Stomach (tissue), 9 donors: Measurements from ENCODE around the gene EPHB1. TPM values are rescaled to one million over a fixed set of nuclear protein-coding genes. Genes with fewer than 3 reads are reported as not detected.

ENCODE experiments used
- DNase-seq, 2 donors: peaks; one replicate each; pipeline versions ENCODE4 v3.0.0 to v3.0.0-alpha.2; 2013 to 2019
- H3K27ac ChIP-seq, 5 donors: fragments of 200-600 bp in 4 of 5; sonication (generic) in 4 of 5; one replicate each; pipeline ENCODE4 v1.5.1; 2013 to 2019; ENCODE audit warnings: mild to moderate bottlenecking in 1 of 5, moderate library complexity in 1 of 5
- H3K27me3 ChIP-seq, 3 donors: fragments of 200-600 bp; sonication (generic); one replicate each; pipeline ENCODE4 v1.5.1; 2017 to 2019; ENCODE audit warnings: mixed run types in 1 of 3
- H3K36me3 ChIP-seq, 4 donors: fragments of 200-600 bp; sonication (generic); 1 replicate in 3 of 4; 2 replicates in 1 of 4; pipeline ENCODE4 v1.5.1; 2016 to 2019
- H3K4me1 ChIP-seq, 4 donors: fragments of 200-600 bp; sonication (generic); one replicate each; pipeline ENCODE4 v1.5.1; 2016 to 2019
- H3K4me3 ChIP-seq, 4 donors: fragments of 200-600 bp; sonication (generic) in 3 of 4; one replicate each; pipeline ENCODE4 v1.5.1; 2016 to 2019; ENCODE audit warnings: mild to moderate bottlenecking in 1 of 4
- H3K9me3 ChIP-seq, 4 donors: fragments of 200-600 bp; sonication (generic); one replicate each; pipeline ENCODE4 v1.5.1; 2016 to 2019
- CTCF ChIP-seq, 7 experiments: fragments of 450-650 bp in 4 of 7; fragments of 200-600 bp in 3 of 7; sonication (generic) in 3 of 7; IDR thresholded peaks; one replicate each; pipeline ENCODE4 v1.5.1; 2016 to 2019; ENCODE audit warnings: antibody characterized with exemption in 7 of 7, control low read depth in 2 of 7, mild to moderate bottlenecking in 1 of 7
- EP300 ChIP-seq: sonication (generic); formaldehyde crosslinking; IDR thresholded peaks from one replicate; pipeline ENCODE4 v1.6.1; 2017; ENCODE audit warnings: antibody characterized with exemption
- POLR2A ChIP-seq, 4 donors: fragments of 450-650 bp; IDR thresholded peaks; one replicate each; pipeline ENCODE4 v1.6.1; 2016; ENCODE audit warnings: antibody characterized with exemption in 4 of 4, control low read depth in 2 of 4, mild to moderate bottlenecking in 1 of 4, moderate library complexity in 1 of 4
- POLR2AphosphoS5 ChIP-seq, 3 donors: sonication (generic); formaldehyde crosslinking; IDR thresholded peaks; one replicate each; pipeline ENCODE4 v1.6.1; 2016; ENCODE audit warnings: antibody characterized with exemption in 3 of 3
- WGBS, 5 donors: extraction: QIAGEN DNeasy Blood & Tissue Kit in 3 of 5; methylation state at CpG; one replicate each; pipeline versions ENCODE4 v1.1.5 to v1.1.7; 2013 to 2018; 5-methylcytosine and 5-hydroxymethylcytosine counted together
- intact Hi-C: fragments of 100-400 bp; cut with DNase I; formaldehyde crosslinking; loops from one replicate; pipeline ENCODE4 v1.15.1; 2023; ENCODE audit warnings: low total_unique reads
- polyA plus RNA-seq, 3 donors: library from polyadenylated mRNA; stranded (reverse); fragments of 200-250 nt; gene quantifications; one replicate each; pipeline ENCODE4 v1.2.3, GENCODE V29; 2013
- total RNA-seq, 5 donors: library from RNA; depleted of rRNA; stranded (reverse); fragments of >200 nt; gene quantifications; one replicate each; pipeline versions ENCODE4 v1.1.0 to v1.2.3, GENCODE V29; 2014 to 2016
- donor health status: healthy with polysubstance abuse.
- donor health status: Bipolar disorder and iron deficiency.
- donor health status: healthy.

The EPHB1 gene
- total and polyA plus RNA-seq, 8 donors: 0.13 to 2.3 (median 1.0) TPM; not detected in 4

GRCh38 chr3:134839422-134839821 is 44.4 kb downstream of the EPHB1 start:
- Histone ChIP-seq H3K36me3 (no peaks in the 10 kb centered on the region), H3K27me3 (no peaks in the 10 kb centered on the region), H3K4me1 (no peaks in the 10 kb centered on the region), H3K4me3 (no peak overlapping the region), H3K27ac (no peak overlapping the region), H3K9me3 (peaks cover 0 to 13% (median 10%) of the 10 kb centered on the region in 4 donors)
- no peak for DNase-seq
- intact Hi-C loops: no loop called here
- TF ChIP-seq POLR2AphosphoS5 (IDR thresholded peaks at IDR 0.05) (no peak), POLR2A (IDR thresholded peaks at IDR 0.05) (no peak), CTCF (IDR thresholded peaks at IDR 0.05) (no peak), EP300 (no peak)
- 95 to 100% (median 96%) methylated on average over 3 of the region's 3 CpGs for WGBS, 5 donors

GRCh38 chr3:134839990-134840389 is 44.9 kb downstream of the EPHB1 start:
- DNase-seq: no peak
- H3K27ac ChIP-seq: no peak overlapping the region
- no peak for TF ChIP-seq EP300
- TF ChIP-seq POLR2AphosphoS5 (IDR thresholded peaks at IDR 0.05): no peak
- TF ChIP-seq CTCF (IDR thresholded peaks at IDR 0.05): no peak
- TF ChIP-seq POLR2A (IDR thresholded peaks at IDR 0.05): no peak
- no peaks in the 10 kb centered on the region for H3K36me3 ChIP-seq
- H3K27me3 ChIP-seq: no peaks in the 10 kb centered on the region
- H3K4me3 ChIP-seq: no peak overlapping the region
- peaks cover 0 to 14% (median 10%) of the 10 kb centered on the region in 4 donors for H3K9me3 ChIP-seq
- 58 to 71% (median 67%) methylated on average over 1 of the region's 1 CpG for WGBS, 5 donors
- intact Hi-C loops: no loop called here
- no peaks in the 10 kb centered on the region for H3K4me1 ChIP-seq

- Histone ChIP-seq H3K4me1 (no peaks in the 10 kb centered on the region), H3K9me3 (peaks cover 0 to 14% (median 10%) of the 10 kb centered on the region in 4 donors), H3K4me3 (no peak overlapping the region), H3K36me3 (no peaks in the 10 kb centered on the region), H3K27me3 (no peaks in the 10 kb centered on the region), H3K27ac (no peak overlapping the region)
- no peak for DNase-seq
- intact Hi-C loops: no loop called here
- TF ChIP-seq POLR2AphosphoS5 (IDR thresholded peaks at IDR 0.05) (no peak), CTCF (IDR thresholded peaks at IDR 0.05) (no peak), EP300 (no peak), POLR2A (IDR thresholded peaks at IDR 0.05) (no peak)
- WGBS, 5 donors: 58 to 66% (median 64%) methylated on average over 2 of the region's 2 CpGs
Measured at GRCh38 chr3:134840459-134840858, 45.4 kb downstream of the EPHB1 start.

GRCh38 chr3:134846084-134846483 is 51.0 kb downstream of the EPHB1 start:
- 88 to 92% (median 90%) methylated on average over 9 of the region's 9 CpGs for WGBS, 5 donors
- peaks cover 0 to 5% (median 0%) of the 10 kb centered on the region in 3 donors for H3K27me3 ChIP-seq
- no peak for TF ChIP-seq POLR2AphosphoS5 (IDR thresholded peaks at IDR 0.05)
- TF ChIP-seq EP300: no peak
- TF ChIP-seq POLR2A (IDR thresholded peaks at IDR 0.05): no peak
- no peak for TF ChIP-seq CTCF (IDR thresholded peaks at IDR 0.05)
- DNase-seq: no peak
- intact Hi-C loops: no loop called here
- no peak overlapping the region for H3K27ac ChIP-seq
- no peak overlapping the region for H3K4me3 ChIP-seq
- no peaks in the 10 kb centered on the region for H3K36me3 ChIP-seq
- no peaks in the 10 kb centered on the region for H3K4me1 ChIP-seq
- peaks cover 0 to 14% (median 7%) of the 10 kb centered on the region in 4 donors for H3K9me3 ChIP-seq
